Measurements from ENCODE around the gene KCNE1.

Gene KCNE1

DNA sequence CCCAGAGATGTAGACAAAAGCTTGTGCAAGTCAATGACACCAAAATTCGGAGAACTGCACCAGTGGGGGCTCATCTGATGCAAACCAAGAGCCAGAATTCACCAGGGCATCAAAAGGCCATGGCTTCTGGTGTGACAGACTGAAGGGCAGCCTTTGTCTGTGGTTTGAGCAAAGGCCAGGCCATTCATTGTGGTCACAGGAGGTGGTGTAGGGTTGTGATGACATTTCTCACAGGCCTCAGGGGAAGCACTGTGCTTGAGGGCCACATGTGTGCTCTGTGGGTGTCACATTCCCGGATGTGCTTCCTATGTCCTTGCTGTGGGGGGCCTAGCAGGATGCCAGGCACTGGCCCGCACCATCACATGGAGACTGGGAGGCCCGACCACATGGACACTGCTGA is 22.5 kb upstream of the KCNE1 start:
- DNase-seq, result no peak

DNA sequence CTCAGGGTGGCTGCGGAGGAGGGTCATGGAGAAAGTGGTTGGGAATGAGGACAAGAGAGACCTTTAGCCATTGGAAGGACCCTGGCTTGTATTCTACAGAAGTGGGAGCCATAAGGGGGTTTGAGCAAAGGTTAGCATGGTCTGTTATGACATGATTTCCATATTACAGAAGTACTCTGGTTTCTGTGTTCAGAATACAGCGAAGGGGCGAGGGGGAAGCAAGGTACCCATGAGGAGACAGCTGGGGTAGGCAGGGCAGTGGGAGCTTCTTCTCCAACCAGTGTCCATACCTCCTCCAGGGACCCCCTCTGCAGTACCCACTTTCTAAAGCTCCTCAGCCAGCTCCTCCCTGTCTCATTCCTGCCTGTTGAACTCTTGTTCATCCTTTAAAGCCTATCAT is 21.9 kb upstream of the KCNE1 start:
- DNase-seq, result no peak

DNA sequence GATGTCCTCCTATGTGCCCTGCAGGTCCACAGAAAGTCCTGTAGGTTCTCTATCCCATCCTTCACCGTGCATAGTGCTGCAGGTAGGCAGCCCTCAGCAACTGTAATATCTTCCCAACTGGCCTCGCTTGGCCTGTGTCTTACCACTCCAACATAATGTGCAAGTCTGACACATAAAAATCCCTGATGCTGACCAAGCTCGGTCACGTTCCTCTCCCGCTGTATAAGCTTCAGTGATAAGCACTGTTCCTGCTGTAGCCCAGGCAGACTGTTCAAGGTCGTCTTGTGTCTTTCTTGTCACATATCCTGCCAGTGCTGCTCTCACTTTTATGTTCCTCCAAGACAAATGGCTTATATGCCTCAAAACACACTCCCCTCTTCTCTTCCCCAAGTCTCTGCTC is 19.4 kb upstream of the KCNE1 start:
- no peak for DNase-seq

DNA sequence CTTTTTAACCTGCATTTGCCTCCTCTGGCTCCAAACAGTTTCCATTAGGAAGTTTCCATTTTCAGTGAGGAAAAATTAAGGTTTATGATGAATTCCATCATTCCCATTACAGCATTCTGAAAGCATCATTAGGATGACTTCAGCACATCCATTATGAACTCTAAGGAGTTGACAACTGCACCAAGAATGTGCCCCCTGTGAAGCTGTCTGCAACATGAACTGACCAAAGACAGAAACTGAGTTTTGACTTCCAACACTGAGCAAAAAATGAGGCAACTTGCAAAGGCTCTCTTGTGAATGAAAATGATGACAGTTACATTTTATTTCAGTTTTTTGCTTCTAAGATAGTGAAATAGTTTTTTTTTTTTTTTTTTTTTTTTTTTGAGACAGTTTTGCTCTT is 18.3 kb upstream of the KCNE1 start:
- no peak for DNase-seq

DNA sequence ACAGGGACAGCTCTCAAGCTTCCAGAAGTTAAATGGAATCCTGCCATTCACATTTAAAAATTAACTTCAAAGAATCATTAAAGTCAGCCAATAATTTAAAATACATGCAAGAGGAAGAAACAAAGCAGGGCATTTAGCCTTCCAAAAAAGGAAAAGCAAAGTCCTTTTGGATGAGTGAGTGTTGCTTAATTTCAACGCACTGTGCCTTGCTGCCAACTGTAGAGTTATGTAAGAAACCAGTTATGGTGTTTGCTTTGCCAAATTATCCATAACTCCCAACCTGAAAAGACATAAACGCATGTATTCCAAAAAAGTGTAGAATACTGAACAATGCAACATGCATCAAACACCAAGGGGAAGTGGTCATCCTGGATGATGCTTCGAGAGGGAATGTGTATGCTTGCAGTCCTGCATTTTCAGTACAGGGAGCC is 16.1 kb upstream of the KCNE1 start:
- no peak for DNase-seq

DNA sequence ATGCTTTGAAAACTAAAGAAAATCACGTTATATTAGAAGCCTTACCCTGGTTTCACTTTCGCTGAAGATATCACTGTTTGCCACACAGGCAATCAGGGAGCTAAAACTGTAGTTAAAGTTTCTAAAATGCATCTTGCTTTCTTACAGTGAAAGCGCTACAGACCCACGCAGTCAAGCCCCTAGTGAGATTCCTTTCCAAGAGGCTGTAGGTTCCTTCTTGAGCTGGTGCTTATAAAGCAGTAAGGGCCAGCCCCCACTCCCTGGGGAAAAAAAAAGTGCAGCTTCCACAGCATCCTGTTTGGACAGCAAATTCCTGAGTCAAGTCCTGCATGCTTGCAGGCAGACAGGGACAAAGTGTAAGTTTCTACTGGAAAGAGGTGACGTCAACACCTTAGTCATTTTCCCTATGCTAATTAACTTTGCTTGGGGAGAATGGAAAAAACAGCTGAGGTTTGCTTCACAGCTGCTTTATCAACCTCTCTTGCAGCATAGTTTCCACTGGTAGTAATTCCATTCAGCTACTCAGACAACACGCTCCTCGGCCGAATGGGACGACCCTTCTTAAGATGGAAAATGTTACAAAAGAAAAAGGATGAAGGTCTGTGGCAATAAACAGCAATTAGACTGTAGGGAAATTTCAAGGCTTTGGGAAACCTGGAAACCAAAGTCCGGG is 14.7 kb upstream of the KCNE1 start:
- DNase-seq, result peak; percentile 39 to 59

DNA sequence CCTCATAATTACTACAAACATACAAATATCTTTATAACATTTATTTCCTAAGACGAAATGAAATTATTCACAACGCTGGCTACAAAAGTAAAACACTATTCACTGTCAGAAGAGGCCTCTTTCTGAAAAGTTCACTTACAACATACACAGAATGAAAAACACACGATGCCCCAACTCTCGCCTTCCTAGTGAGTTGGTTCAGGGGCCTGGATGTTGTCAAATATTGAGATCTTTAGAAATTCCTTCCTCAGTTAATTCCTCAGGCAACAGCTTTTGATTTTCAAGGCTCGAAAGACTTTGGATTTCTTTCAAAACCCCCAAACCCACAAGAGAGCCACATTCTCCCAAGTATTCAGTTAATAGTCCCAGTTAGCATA is 14.2 kb upstream of the KCNE1 start:
- no peak for DNase-seq

DNA sequence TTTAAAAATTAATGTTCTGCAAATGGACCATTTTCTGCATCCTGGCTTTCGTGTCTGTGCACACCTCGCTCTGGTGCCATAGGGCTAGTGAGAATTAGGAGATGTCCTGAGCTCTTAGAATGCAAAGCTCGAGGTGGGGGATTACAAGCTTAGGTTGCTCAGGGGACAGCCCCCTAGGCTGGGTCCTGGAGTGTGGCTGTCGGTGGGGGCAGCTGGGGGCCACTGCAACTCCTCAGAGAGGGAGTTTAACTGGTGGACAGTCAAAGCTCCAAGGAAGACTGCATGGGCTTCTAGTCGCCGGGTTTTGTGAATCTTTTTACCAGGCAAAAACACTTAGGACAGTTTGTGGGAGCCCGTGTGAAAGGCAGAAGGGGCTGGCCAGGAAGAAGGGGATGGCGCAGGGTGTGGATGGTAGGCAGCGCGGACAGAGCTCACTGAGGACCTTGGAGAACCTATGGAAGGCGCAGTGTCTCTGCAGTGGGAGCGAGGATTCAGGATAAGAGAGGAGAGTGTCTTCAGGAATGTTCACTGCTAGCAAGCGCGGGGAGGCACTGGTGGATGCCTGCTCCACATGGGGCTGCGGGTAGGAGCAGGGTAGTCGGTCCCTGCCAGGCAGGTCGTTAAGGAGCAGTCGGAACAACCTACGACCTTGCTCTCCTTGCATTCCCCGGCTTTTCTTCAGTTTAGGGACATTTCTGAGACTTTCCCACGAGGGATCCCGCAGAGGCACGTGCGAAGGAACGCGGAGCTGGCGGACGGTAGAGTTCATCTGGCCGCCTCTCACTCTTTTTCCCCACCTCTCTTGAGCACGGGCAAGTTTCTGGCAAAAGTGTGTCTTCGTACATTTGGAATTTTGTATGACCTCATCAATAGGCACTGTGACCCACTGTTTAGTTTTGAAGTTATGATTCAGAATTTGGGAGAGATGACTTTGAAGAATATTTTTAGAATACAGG is 12.9 kb upstream of the KCNE1 start:
- DNase-seq, result no peak

DNA sequence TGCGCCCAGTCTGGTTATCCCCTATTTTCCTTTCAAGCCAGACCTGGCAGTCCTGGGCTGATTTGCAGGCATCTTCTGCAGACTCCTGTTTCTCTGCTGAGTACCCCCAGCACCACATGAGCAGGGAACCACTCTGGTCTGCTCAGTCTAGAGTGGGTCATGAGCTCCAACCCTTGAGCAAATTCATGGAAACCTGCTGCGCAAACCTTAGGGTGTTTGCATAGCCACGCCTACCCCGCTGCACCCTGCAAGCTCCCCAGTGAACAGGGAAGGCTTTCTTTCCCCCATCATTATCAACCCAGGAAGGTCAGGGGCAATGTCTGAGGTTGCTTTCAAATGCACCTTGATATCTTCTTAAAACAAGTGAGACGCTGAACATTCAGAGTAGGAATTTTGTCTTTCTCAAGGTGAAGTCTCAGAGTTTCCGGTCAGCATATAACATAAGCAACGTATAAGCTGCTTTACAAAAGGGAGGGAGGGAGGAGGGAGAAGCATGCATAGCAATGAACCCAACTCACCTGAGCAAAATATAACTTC is 11.1 kb upstream of the KCNE1 start:
- no peak for DNase-seq

DNA sequence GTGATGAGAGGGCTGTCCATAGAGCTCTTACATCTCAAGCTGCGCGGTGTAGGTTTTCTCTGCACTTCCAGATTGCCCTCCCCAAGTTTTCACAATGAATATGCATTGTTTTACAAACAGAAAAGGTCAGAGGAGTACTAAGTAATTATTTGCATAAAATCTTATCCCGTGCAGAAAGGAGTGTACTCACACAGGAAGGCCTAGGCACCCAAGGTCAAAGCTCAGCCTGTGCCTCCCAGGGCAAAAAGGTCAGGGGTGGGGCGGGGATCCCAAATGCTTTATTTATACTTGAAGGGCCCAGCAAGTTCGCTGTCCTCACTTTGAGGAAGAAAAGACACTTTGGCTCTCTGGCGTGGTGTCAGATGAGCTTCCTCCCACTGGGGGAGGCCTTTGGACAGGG is 10.3 kb upstream of the KCNE1 start:
- DNase-seq, result no peak

DNA sequence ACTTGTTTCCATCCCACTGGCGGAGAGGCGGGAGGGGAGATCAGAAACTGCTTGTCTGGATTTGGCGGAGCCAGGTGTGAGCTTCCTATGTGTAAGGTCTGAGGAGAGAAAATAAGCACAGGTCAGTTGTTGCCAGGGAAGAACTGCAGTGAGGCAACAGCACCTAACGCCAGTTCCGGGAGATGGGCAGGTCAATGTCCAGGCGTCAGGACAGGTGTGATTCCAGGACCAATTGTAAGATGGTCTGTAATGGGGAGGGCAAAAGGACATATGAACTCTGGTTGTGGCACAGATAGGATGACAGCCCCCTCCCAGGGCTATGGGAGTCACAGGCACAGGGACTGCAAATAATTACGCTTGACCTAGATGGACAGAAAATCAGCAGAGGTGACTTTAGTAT is 9.6 kb upstream of the KCNE1 start:
- no peak for DNase-seq

DNA sequence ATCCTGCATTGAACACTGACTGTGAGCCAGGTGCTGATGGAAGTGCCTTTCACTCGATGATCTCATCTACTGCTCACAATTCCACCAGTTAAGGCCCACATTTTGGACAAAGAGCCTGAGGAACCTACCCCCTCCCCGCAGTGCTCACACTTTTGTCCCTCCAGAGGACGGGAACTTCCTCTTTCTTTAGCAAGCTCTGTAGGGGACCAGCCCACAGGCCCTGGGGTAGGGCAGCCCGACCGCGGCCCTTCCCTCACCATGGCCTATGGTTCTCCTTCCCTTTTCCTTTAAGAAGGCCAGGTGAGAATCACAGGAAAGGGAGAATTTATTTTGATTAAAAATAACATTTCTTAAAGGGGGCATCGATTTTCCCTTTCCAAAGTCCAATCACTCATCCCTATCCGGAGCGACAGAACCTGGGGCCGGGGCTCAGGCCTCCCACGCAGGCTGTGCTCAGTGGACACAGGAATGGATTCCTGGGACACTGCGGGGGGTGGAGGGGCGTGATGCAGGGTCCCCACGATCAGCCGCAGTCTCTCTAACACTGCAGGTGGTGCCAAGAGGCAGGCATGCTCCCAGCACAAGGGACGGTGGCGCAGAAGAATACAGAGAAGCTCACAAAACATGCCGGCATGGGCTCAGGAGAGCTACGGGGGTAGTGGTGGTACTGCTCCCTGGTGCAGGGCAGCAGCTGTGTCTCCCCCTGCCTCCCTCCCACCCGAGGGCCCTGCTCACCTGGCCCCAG is 8.9 kb upstream of the KCNE1 start:
- DNase-seq, result no peak

DNA sequence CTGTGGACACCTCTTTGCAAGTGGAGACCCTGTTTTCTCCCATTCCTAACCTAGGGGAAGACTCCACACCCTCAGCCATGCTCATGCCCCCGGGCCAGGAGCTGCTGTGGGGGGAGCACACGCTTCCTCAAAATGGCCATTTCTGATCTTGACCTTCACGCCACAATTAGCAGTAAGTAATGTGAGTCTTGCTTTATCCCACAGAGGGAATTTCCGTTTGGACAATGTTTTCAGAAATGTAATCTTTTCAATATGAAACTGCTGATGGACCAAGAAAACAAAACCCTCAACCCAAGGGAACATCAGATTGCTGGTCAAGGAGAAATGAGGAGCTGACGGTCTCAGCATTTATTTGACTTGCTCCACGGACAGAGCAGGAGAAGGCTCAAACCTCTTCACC is 8.3 kb upstream of the KCNE1 start:
- no peak for DNase-seq

DNA sequence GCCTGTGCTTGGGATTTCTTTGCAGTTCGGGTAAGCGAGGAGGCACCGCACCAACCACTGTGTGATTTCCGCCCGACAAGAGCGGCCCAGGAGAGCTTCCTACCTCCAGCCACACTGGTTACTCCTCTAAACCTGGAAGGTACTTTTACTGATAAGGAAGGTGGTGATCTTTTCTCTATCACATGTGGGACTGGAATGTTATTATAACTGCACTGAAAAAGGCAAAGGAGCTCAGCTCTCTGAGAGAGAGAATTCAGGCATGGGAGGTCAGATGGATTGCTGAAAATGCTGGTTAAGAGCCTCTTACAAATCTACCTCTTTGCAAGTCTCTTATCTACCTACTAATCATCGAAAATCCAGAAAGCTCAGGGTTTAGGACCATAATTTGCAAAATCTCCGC is 7.7 kb upstream of the KCNE1 start:
- no peak for DNase-seq

DNA sequence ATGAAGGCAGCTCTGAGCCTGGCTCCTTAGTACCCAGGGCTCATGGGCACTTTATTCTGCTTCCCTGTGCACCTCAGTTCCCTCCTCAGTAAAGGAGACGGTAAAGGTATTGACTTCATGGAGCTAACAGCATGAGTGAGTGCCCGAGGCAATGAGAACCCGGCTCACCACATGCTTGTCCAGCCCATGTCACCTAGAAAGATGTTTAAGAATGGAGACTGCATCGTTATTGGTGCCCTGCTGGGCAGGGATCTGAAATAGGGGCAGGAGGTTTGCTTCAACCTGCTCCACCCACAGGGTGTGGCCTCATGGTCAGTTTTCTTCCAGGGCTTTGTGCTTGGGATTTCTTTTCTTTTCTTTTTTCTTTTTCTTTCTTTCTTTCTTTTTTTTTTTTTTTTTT is 7.0 kb upstream of the KCNE1 start:
- DNase-seq, result no peak

DNA sequence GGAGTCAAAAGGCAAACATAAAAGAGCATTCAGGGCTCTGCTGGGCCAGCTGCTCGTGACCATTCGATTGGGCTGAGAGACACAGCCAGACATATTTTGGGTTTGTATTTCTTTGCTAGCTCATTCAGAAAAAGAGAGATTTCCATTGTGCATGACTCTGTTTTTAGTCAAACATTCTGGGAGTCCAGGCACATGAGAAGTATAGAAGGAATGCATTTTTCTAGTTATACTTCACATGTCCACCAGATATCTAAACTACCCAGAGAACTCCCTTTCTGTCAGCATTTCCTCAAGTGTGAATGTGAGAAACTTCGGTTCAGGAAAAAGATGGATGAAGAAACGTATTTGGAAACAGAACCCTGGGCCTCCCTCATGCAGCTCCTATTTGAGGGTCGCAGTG is 6.3 kb upstream of the KCNE1 start:
- DNase-seq, result no peak

DNA sequence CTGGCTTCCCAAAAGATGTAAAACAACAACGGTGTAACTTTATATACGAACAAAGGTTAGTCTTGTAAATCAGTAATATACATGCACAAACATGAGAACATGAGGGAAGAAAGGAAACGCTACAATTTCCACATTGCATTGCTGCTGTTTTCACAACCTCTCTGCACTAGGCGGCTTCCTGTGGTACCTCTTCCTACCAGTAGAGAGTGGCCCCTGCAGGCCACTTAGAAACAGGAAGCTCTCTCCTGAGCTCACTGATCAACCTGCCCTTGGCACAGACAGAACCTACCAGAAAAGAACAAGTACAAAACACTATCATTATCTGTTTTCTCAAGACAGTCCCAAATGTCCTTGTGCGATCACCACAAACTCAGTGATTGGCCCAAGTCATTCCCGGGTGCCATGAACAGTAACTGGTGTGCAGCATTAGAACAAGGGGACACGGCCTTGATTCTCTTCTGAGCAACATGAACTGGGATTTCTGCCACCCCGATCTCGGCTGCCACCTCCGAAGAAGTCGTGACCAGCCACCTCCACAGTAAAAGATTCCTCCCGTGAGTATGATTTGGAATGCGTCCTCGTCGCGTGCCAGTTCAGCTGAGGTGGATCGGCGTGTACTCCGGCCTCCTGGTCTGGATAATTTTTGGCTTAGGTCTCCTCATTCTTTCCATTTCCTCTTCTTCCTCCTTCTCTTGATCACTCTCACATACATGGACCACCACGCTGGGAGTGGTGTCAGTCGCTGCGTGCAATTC is 5.7 kb upstream of the KCNE1 start:
- DNase-seq, result no peak

DNA sequence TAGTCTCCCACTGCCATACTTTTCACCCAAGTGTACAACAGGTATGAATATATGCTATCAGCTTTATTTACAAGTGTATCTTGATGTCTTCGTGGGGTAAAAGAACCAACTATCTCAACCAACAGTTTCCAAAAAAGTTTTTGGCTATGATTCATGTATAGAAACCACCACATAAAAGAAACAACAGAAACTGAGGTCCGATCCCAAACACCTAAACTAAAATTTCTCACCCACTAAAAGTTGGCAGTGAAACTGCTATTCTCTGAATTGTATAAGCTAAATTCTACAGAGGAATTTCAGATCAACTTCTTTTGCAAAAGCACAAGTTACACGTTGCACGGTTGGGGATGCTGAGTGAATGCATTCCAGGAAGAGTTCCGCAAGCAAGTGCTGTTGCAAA is 5.0 kb upstream of the KCNE1 start:
- no peak for DNase-seq

DNA sequence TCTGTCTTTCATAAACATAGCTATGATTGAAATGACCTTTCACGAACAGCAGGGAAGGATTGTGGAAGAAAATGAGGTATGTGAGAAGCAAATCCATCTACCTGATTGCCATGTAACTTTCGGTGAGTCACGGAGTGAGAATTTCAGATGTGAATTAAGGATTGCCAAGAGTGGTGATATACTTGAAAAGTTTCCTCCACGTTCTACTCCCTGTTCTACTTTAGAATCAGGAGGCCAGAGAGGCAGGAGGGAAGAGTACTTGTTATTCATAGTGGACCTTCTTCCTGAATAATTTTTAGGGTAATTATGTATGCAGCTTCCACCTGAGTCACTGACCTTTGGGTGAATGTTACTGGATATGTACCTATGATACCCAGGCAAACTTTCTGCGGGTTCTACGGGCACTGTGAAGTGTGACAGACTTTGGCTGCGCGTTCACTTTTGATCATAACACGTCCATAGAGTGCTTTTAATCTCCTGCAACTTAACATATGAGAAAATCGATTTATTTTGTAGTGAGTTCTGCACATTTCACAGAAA is 2.6 kb upstream of the KCNE1 start:
- no peak for DNase-seq

DNA sequence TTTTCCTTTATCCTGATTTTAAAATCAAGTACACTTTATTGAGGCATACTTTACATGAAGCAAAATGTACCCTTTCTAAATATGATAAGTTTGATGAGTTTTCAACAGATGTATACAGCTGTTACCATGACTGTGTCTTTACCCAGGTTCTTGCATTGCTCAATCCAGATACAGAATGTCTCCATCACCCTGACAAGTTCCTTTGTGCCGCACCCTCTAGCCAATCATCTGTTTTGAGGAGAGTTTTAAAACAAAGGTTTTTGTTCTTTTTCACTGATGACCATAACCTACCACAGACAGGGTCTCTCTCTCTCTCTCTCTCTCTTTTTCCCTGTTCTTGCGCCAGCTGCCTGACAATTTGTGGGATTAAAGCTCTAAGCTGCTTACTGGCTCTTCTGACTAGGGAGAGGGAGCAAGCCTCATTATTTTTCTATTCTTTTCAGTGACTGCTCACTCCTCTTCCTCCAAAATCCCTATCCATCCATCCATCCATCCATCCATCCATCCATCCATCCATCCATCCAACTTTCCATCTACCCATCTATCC is 1.2 kb upstream of the KCNE1 start:
- DNase-seq, result no peak

DNA sequence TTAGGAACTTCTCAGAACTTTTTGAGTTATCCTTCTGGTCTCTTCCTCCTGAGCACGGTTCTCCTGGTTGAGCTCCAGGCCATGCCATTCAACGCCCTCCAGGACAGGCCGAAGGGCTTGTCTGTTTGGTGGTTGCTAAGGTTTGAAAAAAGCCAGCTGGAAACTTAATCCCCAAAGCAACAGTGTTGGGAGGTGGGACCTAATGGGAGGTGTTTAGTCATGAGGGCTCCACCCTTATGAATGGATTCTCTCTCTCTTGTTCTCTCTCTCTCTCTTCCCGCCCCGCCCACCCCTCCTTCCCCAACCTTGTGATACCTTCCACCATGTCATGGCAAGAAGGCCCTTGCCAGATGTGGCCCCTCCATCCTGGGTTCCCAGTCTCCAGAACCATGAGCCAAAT is 829 bp downstream of the KCNE1 start:
- no peak for DNase-seq

Measured in activated CD4-positive, alpha-beta T cell treated with anti-CD3 and anti-CD28 coated beads, Interleukin-2, amount 50 U/mL, for 48 hours (primary cell).